OCI-LY3 (cell line): ENCODE measurements around the gene DST.

ENCODE experiments used
- CTCF ChIP-seq: fragments of 200-600, 300-600 bp; sonication (generic); IDR thresholded peaks from 2 replicates; pipeline ENCODE4 v1.5.1; 2014; ENCODE audit warnings: antibody characterized with exemption, low read length, low read depth
- EZH2phosphoT487 ChIP-seq: fragments of 200-600 bp; shearing (Covaris generic); IDR thresholded peaks from 2 replicates; pipeline ENCODE4 v1.6.1; 2018; ENCODE audit warnings: antibody characterized with exemption, mixed run types, low read depth

GRCh38 chr6:56448046-56448445 is 194.6 kb downstream of the DST start:
- TF ChIP-seq CTCF (no peak), EZH2phosphoT487 (no peak)
